Activated CD4-positive, alpha-beta T cell treated with anti-CD3 and anti-CD28 coated beads, Interleukin-2, amount 10 ng/mL, durations not matched to agents 7 days and 5 days (primary cell): ENCODE measurements around the gene ARHGEF7. TPM values are rescaled to one million over a fixed set of nuclear protein-coding genes. Genes with fewer than 3 reads are reported as not detected.
"Not testable (repeated sequence)": the region's sequence is repeated elsewhere in the genome, so short reads cannot be mapped to it uniquely, and the experiment has no call there.

Source experiments
- CTCF ChIA-PET: fragments of 350-600 bp; sonication (Branson Sonifier 250); formaldehyde crosslinking; loops from one replicate; lab custom pipeline; 2021; ENCODE audit warnings: antibody characterized with exemption; lab: Charles Lee
- POLR2A ChIA-PET: fragments of 350-600 bp; sonication (Branson Sonifier 250); formaldehyde crosslinking; loops from one replicate; lab custom pipeline; 2021; ENCODE audit warnings: antibody characterized with exemption; lab: Charles Lee
- DNase-seq: peaks from one replicate; pipeline ENCODE4 v3.0.0-alpha.2; 2020
- H3K27ac Mint-ChIP-seq: one replicate; pipeline ENCODE4 v1.8.0; 2021; ENCODE audit warnings: mild to moderate bottlenecking, moderate library complexity, mixed read lengths
- H3K27me3 Mint-ChIP-seq: one replicate; pipeline ENCODE4 v1.8.0; 2021; ENCODE audit warnings: mixed read lengths
- H3K36me3 Mint-ChIP-seq: one replicate; pipeline ENCODE4 v1.8.0; 2021; ENCODE audit warnings: low read depth, mixed read lengths
- H3K4me1 Mint-ChIP-seq: one replicate; pipeline ENCODE4 v1.8.0; 2021; ENCODE audit warnings: mixed read lengths
- H3K4me3 Mint-ChIP-seq: one replicate; pipeline ENCODE4 v1.8.0; 2021; ENCODE audit warnings: mild to moderate bottlenecking, moderate library complexity, mixed read lengths
- H3K9me3 Mint-ChIP-seq: one replicate; pipeline ENCODE4 v1.8.0; 2021; ENCODE audit warnings: mixed read lengths
- total RNA-seq, 2 experiments: library from RNA; stranded (reverse); gene quantifications; one replicate each; pipeline ENCODE4 v1.2.3, GENCODE V29; 2021

The ARHGEF7 gene, protein sequence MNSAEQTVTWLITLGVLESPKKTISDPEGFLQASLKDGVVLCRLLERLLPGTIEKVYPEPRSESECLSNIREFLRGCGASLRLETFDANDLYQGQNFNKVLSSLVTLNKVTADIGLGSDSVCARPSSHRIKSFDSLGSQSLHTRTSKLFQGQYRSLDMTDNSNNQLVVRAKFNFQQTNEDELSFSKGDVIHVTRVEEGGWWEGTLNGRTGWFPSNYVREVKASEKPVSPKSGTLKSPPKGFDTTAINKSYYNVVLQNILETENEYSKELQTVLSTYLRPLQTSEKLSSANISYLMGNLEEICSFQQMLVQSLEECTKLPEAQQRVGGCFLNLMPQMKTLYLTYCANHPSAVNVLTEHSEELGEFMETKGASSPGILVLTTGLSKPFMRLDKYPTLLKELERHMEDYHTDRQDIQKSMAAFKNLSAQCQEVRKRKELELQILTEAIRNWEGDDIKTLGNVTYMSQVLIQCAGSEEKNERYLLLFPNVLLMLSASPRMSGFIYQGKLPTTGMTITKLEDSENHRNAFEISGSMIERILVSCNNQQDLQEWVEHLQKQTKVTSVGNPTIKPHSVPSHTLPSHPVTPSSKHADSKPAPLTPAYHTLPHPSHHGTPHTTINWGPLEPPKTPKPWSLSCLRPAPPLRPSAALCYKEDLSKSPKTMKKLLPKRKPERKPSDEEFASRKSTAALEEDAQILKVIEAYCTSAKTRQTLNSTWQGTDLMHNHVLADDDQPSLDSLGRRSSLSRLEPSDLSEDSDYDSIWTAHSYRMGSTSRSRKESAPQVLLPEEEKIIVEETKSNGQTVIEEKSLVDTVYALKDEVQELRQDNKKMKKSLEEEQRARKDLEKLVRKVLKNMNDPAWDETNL
- 10 to 100 TPM; 64.5 to 72.2 TPM for total RNA-seq

DNA sequence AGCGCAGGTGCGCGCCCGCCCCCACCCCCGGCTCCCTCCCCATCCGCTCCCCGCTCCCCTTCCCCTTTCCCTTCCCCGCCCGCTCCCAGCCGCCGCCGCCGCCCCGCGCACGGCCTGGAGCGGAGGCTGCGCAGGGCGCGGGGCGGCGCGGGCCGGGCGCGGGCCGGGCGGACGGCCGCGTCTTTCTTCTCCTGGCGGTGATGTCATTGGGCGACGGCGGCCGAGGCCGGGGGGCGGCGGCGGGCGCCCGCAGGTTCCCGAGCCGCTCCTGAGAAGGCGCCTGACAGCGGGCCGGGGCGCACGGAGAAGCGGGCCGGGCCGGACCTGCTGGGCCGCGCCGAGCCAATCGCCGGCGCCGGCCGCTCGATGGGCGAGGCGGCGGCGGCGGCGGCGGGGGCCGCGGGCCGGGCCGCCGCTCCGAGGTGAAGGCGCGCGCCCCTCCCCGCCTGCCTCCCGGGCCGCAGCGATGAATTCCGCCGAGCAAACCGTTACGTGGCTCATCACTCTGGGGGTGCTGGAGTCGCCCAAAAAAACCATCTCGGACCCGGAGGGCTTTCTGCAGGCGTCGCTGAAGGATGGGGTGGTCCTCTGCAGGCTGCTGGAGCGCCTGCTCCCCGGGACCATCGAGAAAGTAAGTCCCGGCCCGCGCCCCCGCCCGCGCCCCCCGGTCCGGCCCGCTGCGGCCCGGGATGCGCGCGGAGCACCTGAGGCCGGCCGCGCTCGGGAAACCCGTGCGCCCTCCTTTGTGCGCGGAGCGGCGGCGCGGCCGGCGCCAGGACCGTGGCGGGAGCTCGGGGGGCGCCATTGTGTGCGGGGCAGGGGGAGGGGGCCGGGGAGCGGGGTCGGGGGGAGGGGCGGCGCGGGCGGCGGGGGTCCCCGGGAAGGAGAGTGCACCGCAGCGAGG lies at the start of gene ARHGEF7:
Gene ARHGEF7, plus strand, starts transcription at position 250 of the 904 bp plus-strand sequence. Its CDS starts 217 bp downstream, at position 467.
- peaks cover 5% of the 10 kb centered on the region for H3K36me3 Mint-ChIP-seq
- ChIA-PET POLR2A (no interaction called here), CTCF (no interaction called here)
- H3K4me3 Mint-ChIP-seq = peak within 1 kb of the TSS; percentile 79
- DNase-seq = no peak
- H3K4me1 Mint-ChIP-seq = peaks cover 14% of the 10 kb centered on the region
- H3K9me3 Mint-ChIP-seq = no peaks in the 10 kb centered on the region
- peak within 1 kb of the TSS; percentile 68 for H3K27ac Mint-ChIP-seq
- H3K27me3 Mint-ChIP-seq = peaks cover 83% of the 10 kb centered on the region

DNA sequence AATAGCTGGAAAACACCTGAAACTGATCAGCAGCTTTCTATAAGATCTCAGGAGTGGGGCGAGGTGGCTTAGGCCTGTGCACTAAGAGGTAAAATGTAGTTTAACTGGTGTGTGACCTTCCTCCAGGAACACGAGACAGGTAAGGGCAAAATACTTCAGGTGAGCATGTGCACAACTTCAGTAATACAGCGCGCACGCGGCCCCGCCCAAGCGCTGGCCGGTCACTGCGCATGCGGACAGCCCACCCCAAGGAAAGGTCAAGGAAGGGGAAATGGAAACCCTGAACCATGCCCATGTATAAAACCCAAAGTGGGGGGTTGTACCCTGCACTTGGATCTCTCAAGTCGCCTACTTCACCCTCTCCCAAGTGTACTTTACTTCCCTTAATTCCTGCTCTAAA lies 49.4 kb upstream of the ARHGEF7 start:
- Mint-ChIP-seq H3K4me3 (no peak overlapping the region), H3K27me3 (peaks cover 53% of the 10 kb centered on the region), H3K9me3 (peaks cover 2% of the 10 kb centered on the region), H3K36me3 (peaks cover under 1% of the 10 kb centered on the region), H3K4me1 (peaks cover 8% of the 10 kb centered on the region), H3K27ac (no peak overlapping the region)
- POLR2A ChIA-PET = no interaction called here
- CTCF ChIA-PET = interaction anchor here (0.6 to 1.2 kb wide), 2 partner anchors 36 to 159 kb away, joined by 3 to 4 read pairs; no protein-coding TSS in a partner anchor
- no peak for DNase-seq

GRCh38 chr13:111066544-111066943 lies 48.6 kb upstream of the ARHGEF7 start:
- Mint-ChIP-seq H3K27me3 (peaks cover 56% of the 10 kb centered on the region), H3K36me3 (peaks cover 5% of the 10 kb centered on the region), H3K4me1 (peaks cover 11% of the 10 kb centered on the region), H3K9me3 (peaks cover 7% of the 10 kb centered on the region), H3K4me3 (peak overlapping the region; percentile 57), H3K27ac (peak overlapping the region; percentile 61)
- CTCF ChIA-PET = interaction anchor here (0.6 to 2.0 kb wide), 4 partner anchors 79 to 555 kb away, joined by 3 to 13 read pairs (median 4); partner anchors contain the start of gene ANKRD10
- POLR2A ChIA-PET = no interaction called here
- no peak for DNase-seq

GRCh38 chr13:111068009-111068350 lies 47.1 kb upstream of the ARHGEF7 start:
- Mint-ChIP-seq H3K4me1 (peaks cover 11% of the 10 kb centered on the region), H3K27me3 (peaks cover 60% of the 10 kb centered on the region), H3K4me3 (no peak overlapping the region), H3K36me3 (peaks cover 9% of the 10 kb centered on the region), H3K9me3 (peaks cover 14% of the 10 kb centered on the region), H3K27ac (no peak overlapping the region)
- no peak for DNase-seq
- POLR2A ChIA-PET = no interaction called here
- CTCF ChIA-PET = interaction anchor here (0.6 to 2.1 kb wide), 17 partner anchors 9 to 612 kb away, joined by 3 to 13 read pairs (median 4); partner anchors contain the start of gene ANKRD10

GRCh38 chr13:111071120-111071519 lies 44.0 kb upstream of the ARHGEF7 start:
- peaks cover 42% of the 10 kb centered on the region for H3K27me3 Mint-ChIP-seq
- H3K27ac Mint-ChIP-seq, DNase-seq, POLR2A ChIA-PET, H3K4me3 Mint-ChIP-seq: not testable (repeated sequence)
- H3K4me1 Mint-ChIP-seq = peaks cover 11% of the 10 kb centered on the region
- CTCF ChIA-PET = interaction anchor here (1.2 to 1.3 kb wide), 2 partner anchors 11 to 126 kb away, joined by 3 read pairs; no protein-coding TSS in a partner anchor
- peaks cover 33% of the 10 kb centered on the region for H3K9me3 Mint-ChIP-seq
- peaks cover 10% of the 10 kb centered on the region for H3K36me3 Mint-ChIP-seq

DNA sequence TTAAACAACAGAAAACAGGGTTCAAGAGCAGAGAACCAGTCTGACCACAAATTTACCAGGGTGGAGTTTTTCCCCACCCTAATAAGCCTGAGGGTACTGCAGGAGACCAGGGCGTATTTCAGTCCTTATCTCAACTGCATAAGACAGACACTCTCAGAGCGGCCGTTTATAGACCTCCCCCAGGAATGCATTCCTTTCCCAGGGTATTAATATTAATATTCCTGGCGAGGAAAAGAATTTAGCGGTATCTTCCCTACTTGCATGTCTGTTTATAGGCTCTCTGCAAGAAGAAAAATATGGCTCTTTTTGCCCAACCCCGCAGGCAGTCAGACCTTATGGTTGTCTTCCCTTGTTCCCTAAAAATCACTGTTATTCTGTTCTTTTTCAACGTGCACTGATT lies 43.6 kb upstream of the ARHGEF7 start:
- POLR2A ChIA-PET = not testable (repeated sequence)
- CTCF ChIA-PET = interaction anchor here (1.2 to 1.3 kb wide), 2 partner anchors 11 to 127 kb away, joined by 3 read pairs; no protein-coding TSS in a partner anchor
- peaks cover 10% of the 10 kb centered on the region for H3K36me3 Mint-ChIP-seq

GRCh38 chr13:111074826-111075225 lies 40.3 kb upstream of the ARHGEF7 start:
- CTCF ChIA-PET = no interaction called here

More for the DNA sequence above, 43.6 kb upstream of the ARHGEF7 start:
- H3K27me3 Mint-ChIP-seq = peaks cover 38% of the 10 kb centered on the region
- not testable (repeated sequence) for H3K4me3 Mint-ChIP-seq, H3K4me1 Mint-ChIP-seq, H3K27ac Mint-ChIP-seq, DNase-seq
- H3K9me3 Mint-ChIP-seq = peaks cover 33% of the 10 kb centered on the region

GRCh38 chr13:111076155-111077013 lies 38.7 kb upstream of the ARHGEF7 start:
- peaks cover 26% of the 10 kb centered on the region for H3K9me3 Mint-ChIP-seq
- ChIA-PET POLR2A (no interaction called here), CTCF (interaction anchor here (0.6 to 0.9 kb wide), 2 partner anchors 9 to 38 kb away, joined by 3 read pairs; no protein-coding TSS in a partner anchor)
- H3K27me3 Mint-ChIP-seq = peaks cover 13% of the 10 kb centered on the region
- peaks cover 5% of the 10 kb centered on the region for H3K36me3 Mint-ChIP-seq
- no peak for DNase-seq
- no peak overlapping the region for H3K4me3 Mint-ChIP-seq
- H3K4me1 Mint-ChIP-seq = no peaks in the 10 kb centered on the region
- H3K27ac Mint-ChIP-seq = no peak overlapping the region

More at GRCh38 chr13:111074826-111075225, 40.3 kb upstream of the ARHGEF7 start:
- Mint-ChIP-seq H3K4me1 (peaks cover 3% of the 10 kb centered on the region), H3K9me3 (peaks cover 33% of the 10 kb centered on the region), H3K36me3 (peaks cover 10% of the 10 kb centered on the region), H3K27ac (no peak overlapping the region), H3K4me3 (no peak overlapping the region), H3K27me3 (peaks cover 17% of the 10 kb centered on the region)
- POLR2A ChIA-PET = no interaction called here
- DNase-seq = no peak

GRCh38 chr13:111079375-111079774 lies 35.7 kb upstream of the ARHGEF7 start:
- POLR2A ChIA-PET = interaction anchor here (0.6 kb wide), 1 partner anchor 157 kb away, joined by 3 read pairs; no protein-coding TSS in a partner anchor
- Mint-ChIP-seq H3K27ac (no peak overlapping the region), H3K9me3 (peaks cover 10% of the 10 kb centered on the region), H3K4me1 (no peaks in the 10 kb centered on the region), H3K4me3 (no peak overlapping the region), H3K27me3 (peaks cover 2% of the 10 kb centered on the region), H3K36me3 (no peaks in the 10 kb centered on the region)
- DNase-seq = no peak
- CTCF ChIA-PET = interaction anchor here (2.1 kb wide), 1 partner anchor 12 kb away, joined by 7 read pairs; no protein-coding TSS in a partner anchor

- POLR2A ChIA-PET = no interaction called here
- no peaks in the 10 kb centered on the region for H3K36me3 Mint-ChIP-seq
- H3K9me3 Mint-ChIP-seq = peaks cover 2% of the 10 kb centered on the region
- no peak overlapping the region for H3K4me3 Mint-ChIP-seq
- H3K27me3 Mint-ChIP-seq = no peaks in the 10 kb centered on the region
- CTCF ChIA-PET = no interaction called here
- DNase-seq = no peak
- no peak overlapping the region for H3K27ac Mint-ChIP-seq
- H3K4me1 Mint-ChIP-seq = no peaks in the 10 kb centered on the region
Observed at GRCh38 chr13:111080642-111081041, 34.5 kb upstream of the ARHGEF7 start.

- Mint-ChIP-seq H3K4me1 (no peaks in the 10 kb centered on the region), H3K36me3 (no peaks in the 10 kb centered on the region), H3K27ac (no peak overlapping the region), H3K27me3 (peaks cover 5% of the 10 kb centered on the region), H3K4me3 (no peak overlapping the region), H3K9me3 (no peaks in the 10 kb centered on the region)
- DNase-seq = no peak
- POLR2A ChIA-PET = no interaction called here
- CTCF ChIA-PET = no interaction called here
Observed at GRCh38 chr13:111082240-111082639, 32.9 kb upstream of the ARHGEF7 start.
